ENCODE data around the gene NUP85.

DNA sequence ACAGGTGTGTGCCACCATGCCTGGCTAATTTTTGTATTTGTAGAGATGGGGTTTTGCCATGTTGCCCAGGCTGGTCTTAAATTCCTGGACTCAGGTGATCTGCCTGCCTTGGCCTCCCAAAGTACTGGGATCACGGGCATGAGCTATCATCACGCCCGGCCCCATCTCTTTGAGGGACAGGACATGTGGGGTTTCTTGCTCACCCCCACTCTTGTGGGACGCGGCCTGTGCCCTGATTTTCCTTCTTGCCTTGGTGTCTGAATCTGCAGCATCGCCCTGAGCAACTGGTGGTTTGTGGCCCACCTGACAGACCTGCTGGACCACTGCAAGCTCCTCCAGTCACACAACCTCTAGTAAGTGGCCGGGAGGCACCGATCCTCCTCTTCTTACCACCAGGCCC is 25.6 kb downstream of the NUP85 start:
- TF ChIP-seq TAF1 (IDR thresholded peaks at IDR 0.05; ENCODE audit: borderline replicate concordance, insufficient read depth, low read length): no peak
- no peak for TF ChIP-seq POLR2AphosphoS5 (IDR thresholded peaks at IDR 0.05; ENCODE audit: low read depth, low read length)
- no peak for TF ChIP-seq SIN3A (IDR thresholded peaks at IDR 0.05; ENCODE audit: borderline replicate concordance, insufficient read depth, low read length)
- TF ChIP-seq, protein P1, sequence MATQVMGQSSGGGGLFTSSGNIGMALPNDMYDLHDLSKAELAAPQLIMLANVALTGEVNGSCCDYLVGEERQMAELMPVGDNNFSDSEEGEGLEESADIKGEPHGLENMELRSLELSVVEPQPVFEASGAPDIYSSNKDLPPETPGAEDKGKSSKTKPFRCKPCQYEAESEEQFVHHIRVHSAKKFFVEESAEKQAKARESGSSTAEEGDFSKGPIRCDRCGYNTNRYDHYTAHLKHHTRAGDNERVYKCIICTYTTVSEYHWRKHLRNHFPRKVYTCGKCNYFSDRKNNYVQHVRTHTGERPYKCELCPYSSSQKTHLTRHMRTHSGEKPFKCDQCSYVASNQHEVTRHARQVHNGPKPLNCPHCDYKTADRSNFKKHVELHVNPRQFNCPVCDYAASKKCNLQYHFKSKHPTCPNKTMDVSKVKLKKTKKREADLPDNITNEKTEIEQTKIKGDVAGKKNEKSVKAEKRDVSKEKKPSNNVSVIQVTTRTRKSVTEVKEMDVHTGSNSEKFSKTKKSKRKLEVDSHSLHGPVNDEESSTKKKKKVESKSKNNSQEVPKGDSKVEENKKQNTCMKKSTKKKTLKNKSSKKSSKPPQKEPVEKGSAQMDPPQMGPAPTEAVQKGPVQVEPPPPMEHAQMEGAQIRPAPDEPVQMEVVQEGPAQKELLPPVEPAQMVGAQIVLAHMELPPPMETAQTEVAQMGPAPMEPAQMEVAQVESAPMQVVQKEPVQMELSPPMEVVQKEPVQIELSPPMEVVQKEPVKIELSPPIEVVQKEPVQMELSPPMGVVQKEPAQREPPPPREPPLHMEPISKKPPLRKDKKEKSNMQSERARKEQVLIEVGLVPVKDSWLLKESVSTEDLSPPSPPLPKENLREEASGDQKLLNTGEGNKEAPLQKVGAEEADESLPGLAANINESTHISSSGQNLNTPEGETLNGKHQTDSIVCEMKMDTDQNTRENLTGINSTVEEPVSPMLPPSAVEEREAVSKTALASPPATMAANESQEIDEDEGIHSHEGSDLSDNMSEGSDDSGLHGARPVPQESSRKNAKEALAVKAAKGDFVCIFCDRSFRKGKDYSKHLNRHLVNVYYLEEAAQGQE (IDR thresholded peaks at IDR 0.05; ENCODE audit: insufficient read depth in 1 of 2, low read depth in 2 of 2, low read length in 2 of 2): no peak
